ENCODE results near the gene PLXND1.

DNA sequence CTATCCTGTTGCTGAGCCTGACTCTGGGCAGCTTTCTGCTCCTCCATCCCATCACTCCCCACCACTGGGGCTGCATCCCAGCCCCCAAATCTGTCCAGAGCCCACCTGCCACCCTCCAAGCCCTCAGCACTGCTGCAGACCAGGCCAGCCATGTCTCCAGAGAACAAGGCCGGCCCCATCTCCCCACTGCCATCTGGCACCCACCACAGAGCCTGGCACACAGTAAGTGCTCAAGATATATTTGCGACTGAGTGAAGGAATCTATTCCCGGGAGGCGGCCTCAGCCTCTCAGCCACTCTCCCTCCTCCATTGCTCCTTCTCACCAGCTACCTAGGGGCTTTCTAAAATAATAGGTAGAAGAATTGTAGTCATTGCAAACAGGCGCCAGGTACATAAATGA is 4.8 kb downstream of the PLXND1 start:
- TF ChIP-seq, protein P1, sequence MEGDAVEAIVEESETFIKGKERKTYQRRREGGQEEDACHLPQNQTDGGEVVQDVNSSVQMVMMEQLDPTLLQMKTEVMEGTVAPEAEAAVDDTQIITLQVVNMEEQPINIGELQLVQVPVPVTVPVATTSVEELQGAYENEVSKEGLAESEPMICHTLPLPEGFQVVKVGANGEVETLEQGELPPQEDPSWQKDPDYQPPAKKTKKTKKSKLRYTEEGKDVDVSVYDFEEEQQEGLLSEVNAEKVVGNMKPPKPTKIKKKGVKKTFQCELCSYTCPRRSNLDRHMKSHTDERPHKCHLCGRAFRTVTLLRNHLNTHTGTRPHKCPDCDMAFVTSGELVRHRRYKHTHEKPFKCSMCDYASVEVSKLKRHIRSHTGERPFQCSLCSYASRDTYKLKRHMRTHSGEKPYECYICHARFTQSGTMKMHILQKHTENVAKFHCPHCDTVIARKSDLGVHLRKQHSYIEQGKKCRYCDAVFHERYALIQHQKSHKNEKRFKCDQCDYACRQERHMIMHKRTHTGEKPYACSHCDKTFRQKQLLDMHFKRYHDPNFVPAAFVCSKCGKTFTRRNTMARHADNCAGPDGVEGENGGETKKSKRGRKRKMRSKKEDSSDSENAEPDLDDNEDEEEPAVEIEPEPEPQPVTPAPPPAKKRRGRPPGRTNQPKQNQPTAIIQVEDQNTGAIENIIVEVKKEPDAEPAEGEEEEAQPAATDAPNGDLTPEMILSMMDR (IDR thresholded peaks at IDR 0.05; ENCODE audit: insufficient read depth, low read length): no peak
- no peak for TF ChIP-seq POLR2AphosphoS5 (IDR thresholded peaks at IDR 0.05; ENCODE audit: low read depth)
- TF ChIP-seq, protein P2, sequence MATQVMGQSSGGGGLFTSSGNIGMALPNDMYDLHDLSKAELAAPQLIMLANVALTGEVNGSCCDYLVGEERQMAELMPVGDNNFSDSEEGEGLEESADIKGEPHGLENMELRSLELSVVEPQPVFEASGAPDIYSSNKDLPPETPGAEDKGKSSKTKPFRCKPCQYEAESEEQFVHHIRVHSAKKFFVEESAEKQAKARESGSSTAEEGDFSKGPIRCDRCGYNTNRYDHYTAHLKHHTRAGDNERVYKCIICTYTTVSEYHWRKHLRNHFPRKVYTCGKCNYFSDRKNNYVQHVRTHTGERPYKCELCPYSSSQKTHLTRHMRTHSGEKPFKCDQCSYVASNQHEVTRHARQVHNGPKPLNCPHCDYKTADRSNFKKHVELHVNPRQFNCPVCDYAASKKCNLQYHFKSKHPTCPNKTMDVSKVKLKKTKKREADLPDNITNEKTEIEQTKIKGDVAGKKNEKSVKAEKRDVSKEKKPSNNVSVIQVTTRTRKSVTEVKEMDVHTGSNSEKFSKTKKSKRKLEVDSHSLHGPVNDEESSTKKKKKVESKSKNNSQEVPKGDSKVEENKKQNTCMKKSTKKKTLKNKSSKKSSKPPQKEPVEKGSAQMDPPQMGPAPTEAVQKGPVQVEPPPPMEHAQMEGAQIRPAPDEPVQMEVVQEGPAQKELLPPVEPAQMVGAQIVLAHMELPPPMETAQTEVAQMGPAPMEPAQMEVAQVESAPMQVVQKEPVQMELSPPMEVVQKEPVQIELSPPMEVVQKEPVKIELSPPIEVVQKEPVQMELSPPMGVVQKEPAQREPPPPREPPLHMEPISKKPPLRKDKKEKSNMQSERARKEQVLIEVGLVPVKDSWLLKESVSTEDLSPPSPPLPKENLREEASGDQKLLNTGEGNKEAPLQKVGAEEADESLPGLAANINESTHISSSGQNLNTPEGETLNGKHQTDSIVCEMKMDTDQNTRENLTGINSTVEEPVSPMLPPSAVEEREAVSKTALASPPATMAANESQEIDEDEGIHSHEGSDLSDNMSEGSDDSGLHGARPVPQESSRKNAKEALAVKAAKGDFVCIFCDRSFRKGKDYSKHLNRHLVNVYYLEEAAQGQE (IDR thresholded peaks at IDR 0.05; ENCODE audit: insufficient replicate concordance, low read depth): no peak
